Activated CD4-positive, alpha-beta T cell treated with anti-CD3 and anti-CD28 coated beads for 24 hours (primary cell): ENCODE data around the gene ADARB2.
"Not testable (repeated sequence)": the region's sequence is repeated elsewhere in the genome, so short reads cannot be mapped to it uniquely, and the experiment has no call there.

Experiments used
- DNase-seq, 2 donors: peaks; one replicate each; pipeline ENCODE4 v3.0.0-alpha.2; 2020; ENCODE audit warnings: low read depth in 2 of 2

ADARB2 gene

DNA sequence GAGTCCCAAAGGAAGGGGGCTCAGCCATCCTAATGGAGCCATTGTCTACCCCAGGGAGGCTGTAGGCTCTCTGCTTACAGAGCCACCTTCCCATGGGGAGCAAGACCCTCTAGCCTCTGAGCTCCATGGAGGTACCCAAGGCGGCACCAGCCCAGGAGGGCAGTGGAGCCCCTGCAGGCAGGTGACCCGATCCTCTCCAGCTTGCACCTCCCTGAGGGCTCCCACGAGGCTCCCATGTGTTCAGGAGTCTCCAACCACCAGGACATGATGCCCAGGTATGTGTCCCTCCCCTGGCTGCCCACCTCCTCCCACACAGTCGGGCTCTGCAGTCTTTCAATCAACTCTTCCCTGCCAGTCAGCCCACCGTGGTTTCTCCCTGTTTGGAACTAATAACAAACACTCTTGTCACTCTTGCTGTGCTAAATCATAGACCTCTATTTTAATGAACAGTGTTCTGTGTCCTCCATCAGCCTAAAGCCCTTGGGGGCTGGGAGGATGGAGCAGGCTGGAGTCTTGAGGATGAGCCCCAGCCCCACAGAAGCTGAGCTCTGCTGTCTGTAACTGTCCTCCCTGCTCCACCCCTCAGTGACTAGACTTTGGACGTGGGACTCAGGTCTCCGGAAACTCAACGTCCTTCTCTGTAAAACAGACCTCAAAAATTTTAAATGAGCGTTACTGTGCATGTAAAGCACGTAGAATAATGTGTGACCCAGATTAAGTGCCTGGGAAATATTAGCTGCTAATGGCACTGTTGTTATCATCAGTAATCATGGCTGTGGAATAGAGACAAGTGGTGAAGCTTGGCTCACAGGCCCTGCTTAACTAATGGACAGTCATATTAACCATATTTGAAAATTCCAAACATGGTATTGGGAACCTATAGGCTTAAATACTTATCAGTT is 382.3 kb downstream of the ADARB2 start:
- DNase-seq = no peak

DNA sequence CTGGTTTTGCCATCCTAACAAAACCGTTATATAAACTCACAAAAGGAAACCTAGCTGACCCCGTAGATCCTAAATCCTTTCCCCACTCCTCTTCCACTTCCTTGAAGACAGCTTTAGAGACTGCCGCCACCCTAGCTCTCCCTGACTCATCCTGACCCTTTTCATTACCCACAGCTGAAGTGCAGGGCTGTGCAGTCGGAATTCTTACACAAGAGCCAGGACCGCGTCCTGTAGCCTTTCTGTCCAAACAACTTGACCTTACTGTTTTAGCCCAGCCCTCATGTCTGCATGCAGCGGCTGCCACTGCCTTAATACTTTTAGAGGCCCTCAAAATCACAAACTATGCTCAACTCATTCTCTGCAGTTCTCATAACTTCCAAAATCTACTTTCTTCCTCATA is 385.0 kb downstream of the ADARB2 start:
- DNase-seq = not testable (repeated sequence)

DNA sequence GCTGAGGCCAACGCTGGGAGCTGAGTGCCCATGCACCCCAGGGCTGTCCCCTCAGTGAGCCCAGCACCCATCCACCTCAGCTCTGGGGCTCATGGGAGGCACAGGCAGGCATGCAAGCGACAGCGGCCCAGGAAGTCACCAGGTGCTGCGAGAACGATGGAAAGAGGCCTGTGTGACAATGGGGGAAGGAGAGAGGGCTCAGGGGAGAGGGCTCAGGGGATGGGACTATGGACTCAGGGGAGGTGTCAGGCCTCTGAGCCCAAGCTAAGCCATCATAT is 388.6 kb downstream of the ADARB2 start:
- no peak for DNase-seq

DNA sequence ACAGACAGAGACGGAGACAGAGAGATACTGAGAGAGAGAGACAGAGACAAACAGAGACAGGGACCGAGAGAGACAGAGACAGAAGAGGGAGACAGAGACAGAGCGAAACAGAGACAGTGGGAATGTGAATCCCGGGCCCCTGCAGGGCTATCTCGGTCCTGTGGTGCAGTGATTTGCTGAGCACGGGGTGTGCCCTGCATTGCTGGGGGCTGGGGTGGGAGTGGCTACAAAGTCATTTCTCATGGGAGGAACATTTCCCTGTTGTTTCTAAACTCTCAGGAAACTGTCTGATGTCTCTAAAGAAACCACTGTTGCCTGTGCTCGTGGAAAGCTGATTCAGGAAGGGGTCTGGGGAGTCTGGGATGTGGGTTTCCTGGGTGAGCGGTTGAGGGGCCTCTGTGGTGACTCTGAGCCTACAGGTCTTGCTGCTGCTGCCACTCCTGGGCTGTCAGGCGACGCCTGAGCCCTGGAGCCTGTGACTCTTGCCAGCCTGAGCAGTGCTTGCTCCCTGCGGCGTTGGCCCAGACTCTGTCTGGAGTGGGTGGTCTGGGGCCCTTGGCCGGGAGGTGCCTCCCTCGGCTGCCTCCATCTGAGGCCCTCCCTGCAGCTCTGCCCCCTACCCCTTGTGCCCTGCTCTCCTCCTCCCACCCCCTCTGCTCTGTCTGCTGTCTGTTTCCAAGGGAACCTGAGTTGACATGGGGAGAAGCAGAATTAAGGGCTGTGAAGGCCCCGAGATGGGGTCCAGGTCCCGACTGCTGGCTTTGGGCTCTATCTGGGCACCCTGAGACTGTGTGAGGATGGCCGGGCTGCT is 389.2 kb downstream of the ADARB2 start:
- DNase-seq = no peak

DNA sequence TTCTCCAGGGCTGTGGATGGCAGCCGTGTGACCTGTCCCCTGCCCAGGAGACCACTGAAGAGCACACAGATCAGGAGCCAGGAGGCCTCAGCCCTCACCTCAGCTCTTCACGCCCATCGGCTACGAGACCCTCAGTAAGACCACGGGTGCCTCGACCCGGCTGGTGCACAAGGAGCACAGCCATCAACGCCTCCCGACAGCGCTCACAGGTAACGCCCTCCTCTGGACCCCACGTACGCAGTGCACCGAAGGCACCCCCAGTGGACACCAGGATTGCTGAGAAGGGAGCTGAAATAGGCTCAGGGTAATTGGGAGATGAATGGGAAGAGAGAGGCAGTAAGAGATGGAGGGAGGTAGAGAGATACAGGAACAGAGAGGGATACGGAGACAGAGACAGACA is 389.8 kb downstream of the ADARB2 start:
- no peak for DNase-seq

DNA sequence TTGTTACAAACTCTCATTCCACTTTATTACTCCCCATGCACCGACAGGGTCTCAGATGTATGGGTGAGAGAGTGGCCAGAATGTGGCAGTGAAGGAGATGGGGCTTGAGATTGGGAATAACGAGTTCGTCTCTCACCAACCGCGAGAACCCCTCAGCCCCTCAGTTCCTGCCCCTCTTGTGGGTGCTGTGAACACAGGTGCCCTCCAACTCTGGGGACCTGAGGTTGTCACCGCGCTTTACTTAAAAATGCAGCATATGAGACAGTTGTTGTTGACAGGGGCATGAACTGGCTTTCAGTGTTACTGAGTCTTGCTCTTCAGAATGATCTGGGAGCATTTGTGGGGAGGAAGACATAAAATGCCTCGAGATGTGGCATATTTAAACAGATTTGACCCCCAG is 391.1 kb downstream of the ADARB2 start:
- no peak for DNase-seq

DNA sequence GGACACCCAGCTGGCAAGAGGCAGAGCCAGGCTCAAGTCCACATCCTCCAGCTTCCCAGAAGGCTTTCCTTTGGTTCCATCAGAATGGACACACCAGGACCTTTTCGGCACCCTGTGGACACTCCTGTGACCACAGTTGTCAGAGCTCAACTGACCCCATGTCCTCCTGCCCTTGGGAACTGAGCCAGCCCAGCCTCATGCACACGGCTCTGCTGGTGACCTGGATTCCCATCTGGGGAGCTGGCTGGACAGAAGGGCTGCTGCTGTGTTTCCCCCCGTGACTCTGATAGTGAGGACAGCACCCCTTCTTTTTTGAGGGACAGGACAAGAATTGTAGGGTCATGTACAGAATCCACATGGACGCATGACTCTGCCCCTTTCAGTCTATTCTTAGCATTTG is 392.0 kb downstream of the ADARB2 start:
- no peak for DNase-seq

DNA sequence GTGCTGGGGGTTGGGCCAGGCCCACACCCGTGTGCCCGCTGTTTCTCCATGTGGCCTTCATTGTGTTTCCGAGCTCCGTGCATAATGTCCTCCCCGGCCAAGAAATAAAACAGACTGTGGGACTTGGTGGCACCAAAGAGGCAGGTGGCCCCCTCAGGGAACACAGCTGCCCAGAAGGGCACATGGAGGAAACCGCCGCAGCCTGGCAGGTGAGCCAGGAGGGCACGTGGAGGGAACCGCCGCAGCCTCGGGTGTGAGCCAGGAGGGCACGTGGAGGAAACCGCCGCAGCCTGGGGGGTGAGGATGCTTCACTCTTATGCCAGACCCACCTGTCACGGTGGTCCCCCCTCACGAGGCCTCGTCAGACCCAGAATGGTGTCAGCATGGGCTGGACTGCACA is 392.5 kb downstream of the ADARB2 start:
- no peak for DNase-seq

DNA sequence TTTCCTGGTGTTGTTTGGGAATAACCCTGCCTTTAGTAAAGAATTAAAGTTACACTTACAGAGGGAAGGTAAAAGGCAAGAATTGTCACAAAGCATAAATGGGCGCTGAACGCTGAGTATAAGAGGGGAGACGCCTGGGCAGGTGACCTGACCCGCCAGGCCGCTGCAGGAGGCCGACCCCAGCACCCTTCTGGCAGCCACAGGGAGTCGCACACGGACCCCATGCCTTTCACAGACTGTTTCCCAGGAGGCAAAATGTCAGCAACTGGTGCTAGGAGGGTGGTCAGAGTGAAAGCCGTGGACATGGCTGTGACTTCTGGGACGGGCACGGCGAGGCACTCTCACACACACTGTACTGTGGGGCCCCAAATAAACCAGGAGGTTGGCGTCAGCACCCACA is 392.9 kb downstream of the ADARB2 start:
- no peak for DNase-seq

DNA sequence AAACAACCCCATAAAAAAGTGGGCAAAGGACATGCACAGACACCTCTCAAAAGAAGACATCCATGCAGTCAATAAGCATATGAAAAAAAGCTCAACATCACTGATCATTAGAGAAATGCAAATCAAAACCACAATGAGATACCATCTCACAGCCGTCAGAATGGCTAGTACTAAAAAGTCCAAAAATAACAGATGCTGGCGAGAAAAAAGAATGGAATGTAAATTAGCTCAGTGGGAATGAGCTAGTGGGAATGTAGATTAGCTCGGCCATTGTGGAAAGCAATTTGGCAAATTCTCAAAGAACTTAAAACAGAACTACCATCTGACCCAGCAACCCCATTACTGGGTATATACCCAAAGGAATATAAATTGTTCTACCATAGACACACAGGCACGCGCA is 394.1 kb downstream of the ADARB2 start:
- no peak for DNase-seq

DNA sequence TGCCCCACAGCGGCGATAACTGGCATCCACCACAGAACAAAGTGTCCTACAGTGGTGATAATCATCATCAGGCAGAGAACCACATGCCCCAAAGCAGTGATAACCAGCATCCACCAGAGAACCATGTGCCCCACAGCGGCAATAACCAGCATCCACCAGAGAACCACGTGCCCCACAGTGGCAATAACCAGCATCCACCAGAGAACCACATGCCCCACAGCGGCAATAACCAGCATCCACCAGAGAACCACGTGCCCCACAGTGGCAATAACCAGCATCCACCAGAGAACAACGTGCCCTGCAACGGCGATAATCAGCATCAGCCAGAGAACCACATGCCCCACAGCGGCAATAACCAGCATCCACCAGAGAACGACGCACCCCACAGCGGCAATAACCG is 396.3 kb downstream of the ADARB2 start:
- DNase-seq = not testable (repeated sequence)

DNA sequence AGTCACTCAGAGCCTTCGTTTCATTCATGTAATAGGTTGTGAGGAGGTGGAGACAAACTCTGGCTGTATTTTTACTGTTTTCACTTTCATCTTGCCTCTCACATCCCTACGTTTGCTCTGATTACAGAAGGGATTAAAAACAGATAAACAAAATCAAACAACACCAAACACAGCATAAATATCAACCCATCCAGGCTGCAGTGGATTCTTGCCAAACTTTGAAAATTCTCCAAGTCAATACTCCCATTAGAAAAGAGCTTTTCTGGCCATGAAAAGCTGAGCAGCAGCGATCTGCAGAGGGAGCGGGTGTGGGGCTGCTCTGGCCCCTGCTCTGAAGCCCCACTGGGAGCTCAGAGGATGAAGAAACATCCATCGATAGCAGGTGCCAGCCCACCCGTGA is 397.9 kb downstream of the ADARB2 start:
- no peak for DNase-seq

DNA sequence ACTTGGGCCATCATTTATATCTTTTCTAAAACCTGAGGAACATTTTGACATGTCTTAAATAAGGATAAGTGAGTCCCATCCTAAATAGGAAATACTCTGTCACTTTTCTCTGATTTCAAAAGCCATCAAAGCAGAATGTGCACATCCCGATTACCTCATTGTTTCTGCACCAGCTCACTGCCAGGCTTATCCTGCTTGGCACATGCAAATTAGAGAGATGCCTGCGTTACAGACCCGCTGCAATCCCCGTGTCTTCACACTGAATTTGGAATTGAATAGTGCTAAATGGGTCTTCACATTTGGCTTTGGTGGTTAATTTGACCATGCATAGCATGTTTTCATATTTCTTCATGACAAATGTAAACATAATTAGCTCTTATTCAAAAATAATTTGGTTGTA is 401.7 kb downstream of the ADARB2 start:
- DNase-seq = no peak

DNA sequence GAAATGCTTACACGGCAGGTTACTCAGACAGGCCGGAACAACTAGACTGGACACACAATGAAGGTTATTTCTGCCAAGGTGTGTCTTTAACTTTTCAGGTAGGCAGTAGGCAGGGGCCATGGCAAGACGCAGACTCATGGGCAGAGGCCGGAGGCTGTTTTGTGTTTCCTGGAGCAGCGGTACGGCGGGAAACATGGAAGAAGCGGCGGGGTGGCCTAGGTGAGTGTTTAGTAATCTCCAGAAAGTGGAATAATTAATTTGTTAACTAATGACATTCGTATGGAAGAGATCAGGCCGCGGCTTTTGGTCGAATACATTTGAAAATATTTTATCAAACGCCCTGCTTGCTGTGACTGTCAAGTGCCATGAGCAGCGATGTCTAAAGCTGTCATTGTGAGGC is 403.3 kb downstream of the ADARB2 start:
- no peak for DNase-seq

DNA sequence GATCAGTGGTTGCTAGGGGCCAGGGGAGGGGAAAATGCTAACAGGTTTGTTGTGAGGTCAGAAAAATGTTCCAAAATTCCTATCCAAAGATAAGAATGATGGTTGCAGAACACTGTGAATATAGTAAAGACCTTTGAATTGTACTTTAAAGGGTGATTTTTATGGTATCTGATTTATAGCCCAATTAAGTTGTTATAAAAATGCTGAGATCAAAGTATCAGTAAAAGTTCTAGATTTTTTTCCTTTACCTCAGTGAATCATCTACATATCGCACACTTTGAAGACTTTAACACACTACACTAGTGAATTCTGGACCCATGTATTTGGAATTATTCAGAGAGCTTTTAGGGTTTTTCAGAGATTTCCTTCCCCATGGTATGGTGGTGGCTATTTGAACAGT is 405.8 kb downstream of the ADARB2 start:
- DNase-seq = no peak

DNA sequence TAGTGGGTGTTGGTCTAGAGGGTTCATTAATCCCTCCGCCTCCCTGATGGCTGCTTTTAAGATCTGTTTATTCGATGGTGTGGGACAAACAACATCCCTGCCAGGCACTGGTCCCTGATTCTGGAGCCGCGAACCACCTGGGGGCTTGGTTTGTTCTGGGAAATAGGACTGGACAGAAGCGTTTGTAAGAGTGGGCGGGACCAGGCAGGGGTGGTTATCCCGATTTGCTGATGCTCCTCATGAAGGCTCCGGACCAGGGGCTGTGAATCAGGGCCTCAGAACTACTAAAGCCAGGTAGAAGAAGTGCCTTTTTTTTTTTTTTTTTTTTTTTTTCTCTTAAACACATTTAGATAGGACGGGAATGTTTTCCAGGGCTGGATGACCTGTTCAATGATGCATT is 407.7 kb downstream of the ADARB2 start:
- DNase-seq = no peak

DNA sequence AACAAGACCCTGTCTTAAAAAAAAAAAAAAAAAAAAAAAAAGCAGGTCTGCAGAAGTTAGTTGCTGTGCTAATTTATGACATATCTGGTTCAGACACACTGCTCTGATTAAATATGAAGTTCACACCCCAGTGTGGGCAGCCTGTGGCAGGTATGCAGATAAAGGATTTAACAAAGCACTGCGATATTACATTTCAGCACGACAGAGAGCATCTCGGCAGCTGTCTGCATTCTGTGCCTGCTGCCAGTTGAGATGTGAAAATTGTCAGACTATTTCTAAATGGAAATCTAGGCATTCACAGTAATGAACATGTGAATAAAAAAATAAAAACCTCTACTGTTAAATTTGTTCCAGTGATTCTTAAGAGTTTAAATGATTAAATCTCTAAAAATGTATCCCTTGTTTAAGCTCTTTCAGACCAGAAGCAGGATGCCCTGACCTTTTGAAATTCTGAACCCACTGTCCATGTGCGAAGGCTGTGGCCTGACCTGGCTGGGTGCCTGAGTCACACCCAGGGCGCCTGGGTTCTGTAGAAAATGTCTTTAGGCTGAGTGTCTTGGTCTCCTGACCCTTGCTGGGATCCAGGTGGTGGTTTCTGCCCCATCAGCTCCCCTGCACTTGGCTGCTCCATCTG is 408.2 kb downstream of the ADARB2 start:
- no peak for DNase-seq

DNA sequence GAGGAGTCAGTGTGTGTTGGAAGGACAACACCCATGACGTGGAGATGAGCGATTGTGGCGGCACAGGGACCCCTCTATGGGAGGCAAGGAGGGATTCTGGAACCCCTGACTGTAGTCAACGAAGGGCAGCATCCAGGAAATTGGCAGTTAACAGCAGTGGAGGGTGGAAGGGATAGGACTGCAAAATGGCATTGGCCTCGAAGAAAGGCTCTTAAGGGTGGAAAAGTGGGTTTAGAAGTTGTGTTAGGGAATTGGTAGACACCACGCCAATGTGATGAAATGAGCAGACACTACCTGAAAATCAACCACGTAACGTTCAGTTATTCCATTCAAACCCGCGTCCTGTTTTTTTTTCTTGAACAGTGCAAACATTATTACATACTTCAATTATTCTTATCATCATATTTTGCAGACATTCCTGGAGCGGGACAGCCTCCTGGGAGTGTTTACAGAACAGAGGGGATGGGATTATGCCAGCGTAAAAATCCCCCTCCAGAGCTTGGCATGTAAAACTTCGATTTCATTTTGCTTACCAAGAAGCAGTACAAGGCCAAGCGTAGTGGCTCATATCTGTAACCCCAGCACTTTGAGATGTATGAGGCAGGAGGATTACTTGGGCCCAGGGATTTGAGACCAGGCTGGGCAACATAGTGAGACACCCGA is 409.0 kb downstream of the ADARB2 start:
- no peak for DNase-seq

DNA sequence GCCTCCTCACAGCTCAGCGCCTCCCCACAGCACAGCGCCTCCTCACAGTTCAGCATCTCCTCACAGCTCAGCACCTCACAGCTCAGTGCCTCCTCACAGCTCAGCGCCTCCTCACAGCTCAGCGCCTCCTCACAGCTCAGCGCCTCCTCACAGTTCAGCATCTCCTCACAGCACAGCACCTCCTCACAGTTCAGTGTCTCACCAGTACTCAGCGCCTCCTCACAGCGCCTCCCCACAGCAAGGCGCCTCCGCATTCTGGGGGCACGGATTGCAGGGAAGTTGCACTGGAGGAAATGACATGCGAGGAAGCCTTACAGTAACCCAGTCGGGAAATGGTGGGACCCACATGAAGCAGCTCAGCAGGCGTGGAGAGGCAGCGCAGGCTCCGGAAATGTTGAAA is 409.6 kb downstream of the ADARB2 start:
- DNase-seq = no peak

DNA sequence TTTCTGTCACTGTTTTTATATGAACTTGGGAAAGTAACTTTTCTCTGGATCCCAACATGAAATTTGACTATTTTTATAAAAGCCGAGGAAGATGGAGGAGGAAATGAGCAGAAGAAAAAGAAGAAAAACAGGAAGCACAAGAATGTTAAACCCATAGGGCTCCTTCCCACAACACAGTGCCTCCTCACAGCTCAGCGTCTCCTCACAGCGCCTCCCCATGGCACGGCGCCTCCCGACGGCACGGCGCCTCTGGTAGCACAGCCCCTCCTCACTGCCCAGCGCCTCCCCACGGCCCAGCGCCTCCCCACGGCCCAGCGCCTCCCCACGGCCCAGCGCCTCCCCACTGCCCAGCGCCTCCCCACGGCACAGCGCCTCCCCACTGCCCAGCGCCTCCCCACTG is 410.8 kb downstream of the ADARB2 start:
- not testable (repeated sequence) for DNase-seq

DNA sequence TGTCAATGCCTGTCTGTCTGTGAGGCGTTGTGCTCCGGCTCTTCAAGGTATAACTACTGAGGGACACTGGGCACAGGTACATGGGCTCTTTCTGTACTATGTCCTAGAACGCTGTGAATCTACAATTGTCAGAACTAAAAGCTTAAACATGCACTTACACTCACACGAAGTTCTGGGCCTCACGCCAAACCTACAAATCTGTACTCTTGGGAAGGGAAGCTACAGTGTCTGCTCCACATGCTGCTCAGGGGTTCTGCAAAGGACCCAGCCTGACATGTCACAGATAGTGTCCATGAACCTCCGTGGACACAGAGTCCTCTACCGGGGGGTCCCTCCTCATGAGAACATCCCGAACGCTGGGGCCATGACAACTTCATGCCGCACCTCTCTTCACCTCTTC is 412.4 kb downstream of the ADARB2 start:
- DNase-seq = no peak

DNA sequence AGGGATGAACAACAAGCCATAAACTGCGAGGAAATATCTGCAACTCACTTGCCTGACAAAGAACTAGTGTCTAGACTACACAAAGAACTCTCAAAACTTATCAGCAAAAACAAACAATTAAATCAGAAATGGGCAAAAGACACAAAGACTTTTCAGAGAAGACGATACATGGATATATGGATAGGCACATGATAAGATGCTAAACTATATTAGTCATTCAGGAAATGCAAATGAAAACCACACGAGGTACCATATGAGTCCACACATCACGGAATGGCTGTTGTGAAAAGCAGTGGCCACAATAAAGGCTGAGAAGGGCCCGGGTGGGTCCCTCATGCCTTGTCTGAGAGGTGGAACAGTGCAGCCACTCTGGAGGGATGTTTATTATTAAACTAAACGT is 413.4 kb downstream of the ADARB2 start:
- DNase-seq = no peak
